Subcutaneous adipose tissue (tissue), 4 donors: ENCODE results near the gene IGFBP4. TPM values are rescaled to one million over a fixed set of nuclear protein-coding genes. Genes with fewer than 3 reads are reported as not detected.

Experiments used
- CTCF ChIP-seq: fragments of 450-650 bp; IDR thresholded peaks from one replicate; pipeline ENCODE4 v1.5.1; 2016; ENCODE audit warnings: low read depth, mild to moderate bottlenecking, control low read depth, antibody characterized with exemption, moderate library complexity
- total RNA-seq, 4 donors: library from RNA; depleted of rRNA; stranded (reverse); fragments of >200 nt; gene quantifications; one replicate each; pipeline ENCODE4 v1.1.0, GENCODE V29; 2016

Gene IGFBP4
- total RNA-seq, 4 donors from 2014 or later, result 147 to 268 (median 232) TPM

- no peak for TF ChIP-seq CTCF
Measured at GRCh38 chr17:40412880-40413279, 30.4 kb upstream of the IGFBP4 start.

GRCh38 chr17:40415390-40415789 is 27.9 kb upstream of the IGFBP4 start:
- TF ChIP-seq CTCF, result no peak

- no peak for TF ChIP-seq CTCF
Measured at GRCh38 chr17:40416671-40417070, 26.6 kb upstream of the IGFBP4 start.

GRCh38 chr17:40417258-40417608 is 26.0 kb upstream of the IGFBP4 start:
- TF ChIP-seq CTCF, result no peak

- TF ChIP-seq CTCF, result no peak
Measured at GRCh38 chr17:40417609-40418427, 25.4 kb upstream of the IGFBP4 start, which contains the start of gene TOP2A. TOP2A (minus strand) TSS chr17:40417896; CDS start chr17:40417791, 105 bp downstream.

GRCh38 chr17:40418428-40418706 is 24.9 kb upstream of the IGFBP4 start:
- TF ChIP-seq CTCF, result no peak

- no peak for TF ChIP-seq CTCF
Measured at GRCh38 chr17:40419559-40420331, 23.5 kb upstream of the IGFBP4 start.
